Stimulated activated CD4-positive, alpha-beta T cell treated with anti-CD3 and anti-CD28 coated beads, Interleukin-2, amount 100 ng/mL, for 48 hours (primary cell): ENCODE data around the gene CD300A.
A peak's percentile ranks its signal among the peaks of the same experiment; 100 is the strongest.

Source experiments
- DNase-seq, 2 donors: peaks; one replicate each; pipeline ENCODE4 v3.0.0-alpha.2; 2020

Gene CD300A

DNA sequence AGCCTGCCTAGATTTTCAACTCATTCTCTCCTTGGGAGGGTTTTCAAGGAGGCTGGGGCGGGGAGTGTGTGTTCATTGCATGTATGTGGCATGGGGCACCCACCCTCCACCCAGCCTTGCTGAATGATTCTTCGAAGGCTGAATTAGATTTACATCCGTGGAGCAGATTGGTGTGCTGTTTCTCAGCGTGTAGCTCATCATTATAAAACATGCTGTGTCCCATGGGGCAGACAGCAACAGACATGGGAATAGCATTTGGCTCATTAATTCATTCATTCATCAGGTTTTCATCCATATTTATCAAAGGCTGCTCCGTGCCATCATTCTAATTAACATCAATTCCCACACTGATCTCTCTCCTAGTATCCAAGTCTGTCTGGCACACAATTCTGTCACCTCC lies 10.6 kb upstream of the CD300A start:
- no peak for DNase-seq

DNA sequence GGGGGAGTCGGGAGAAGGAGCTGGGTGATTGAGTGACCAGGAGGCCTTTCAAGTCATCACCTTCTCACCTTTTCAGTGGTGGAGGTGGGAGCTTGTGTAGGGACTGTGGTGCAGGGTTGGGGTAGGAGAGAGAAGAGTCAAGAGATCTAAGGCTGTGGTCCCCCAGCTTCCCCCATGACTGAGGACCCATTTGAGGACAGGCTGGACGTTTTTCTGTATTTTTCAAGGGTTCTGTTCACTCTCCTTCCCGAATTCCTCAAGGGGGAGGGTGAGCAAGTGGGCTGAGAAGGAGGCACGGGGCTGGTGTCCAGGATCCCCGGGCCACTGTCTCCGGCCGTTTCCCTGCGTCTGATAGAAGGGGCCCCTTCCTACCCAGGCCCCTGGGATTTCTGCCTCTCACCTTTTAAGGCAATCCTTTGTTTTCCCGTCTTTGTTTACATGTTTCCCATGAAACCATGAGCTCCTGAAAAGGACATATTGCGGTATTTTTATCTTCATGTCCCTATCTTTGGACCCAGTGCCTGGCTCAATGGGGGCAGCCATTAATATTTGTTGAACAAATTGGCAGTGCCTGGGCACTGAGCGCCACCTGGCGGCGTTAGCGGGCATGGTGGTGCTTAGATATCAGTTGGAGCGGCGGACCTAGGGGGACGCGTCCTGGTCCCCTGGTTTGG lies 9.2 kb upstream of the CD300A start:
- peak; percentile 74 to 75 for DNase-seq

DNA sequence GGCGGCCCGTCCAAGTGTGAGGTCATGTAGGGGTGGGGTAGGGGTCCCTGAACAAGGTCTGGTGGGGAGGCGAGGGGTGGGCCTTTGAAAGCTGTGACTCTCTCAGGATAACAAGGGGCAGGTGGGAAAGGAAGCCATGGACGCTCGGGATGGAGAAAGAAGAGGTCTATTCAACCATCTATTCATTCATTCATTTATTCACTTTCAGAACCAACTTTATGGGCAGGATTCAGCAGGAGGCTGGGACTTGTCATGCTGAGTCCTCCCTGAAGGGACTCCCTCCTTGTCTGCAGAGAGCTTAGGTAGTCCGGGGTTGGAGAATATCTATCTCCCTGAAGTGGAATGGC lies 8.6 kb upstream of the CD300A start:
- DNase-seq = no peak

DNA sequence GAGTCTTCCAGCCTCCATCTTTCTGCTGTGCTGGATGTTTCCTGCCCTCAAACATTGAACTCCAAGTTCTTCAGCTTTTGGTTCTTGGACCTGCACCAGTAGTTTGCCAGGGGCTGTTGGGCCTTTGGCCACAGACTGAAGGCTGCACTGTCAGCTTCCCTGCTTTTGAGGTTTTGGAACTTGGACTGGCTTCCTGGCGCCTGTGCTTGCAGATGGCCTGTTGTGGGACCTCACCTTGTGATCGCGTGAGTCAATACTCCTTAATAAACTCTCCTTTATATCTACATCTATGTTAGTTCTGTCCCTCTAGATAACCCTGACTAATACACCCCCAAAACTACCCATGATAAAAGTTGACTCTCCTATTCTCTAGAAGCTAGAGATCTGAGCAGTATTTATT lies 7.6 kb upstream of the CD300A start:
- no peak for DNase-seq

DNA sequence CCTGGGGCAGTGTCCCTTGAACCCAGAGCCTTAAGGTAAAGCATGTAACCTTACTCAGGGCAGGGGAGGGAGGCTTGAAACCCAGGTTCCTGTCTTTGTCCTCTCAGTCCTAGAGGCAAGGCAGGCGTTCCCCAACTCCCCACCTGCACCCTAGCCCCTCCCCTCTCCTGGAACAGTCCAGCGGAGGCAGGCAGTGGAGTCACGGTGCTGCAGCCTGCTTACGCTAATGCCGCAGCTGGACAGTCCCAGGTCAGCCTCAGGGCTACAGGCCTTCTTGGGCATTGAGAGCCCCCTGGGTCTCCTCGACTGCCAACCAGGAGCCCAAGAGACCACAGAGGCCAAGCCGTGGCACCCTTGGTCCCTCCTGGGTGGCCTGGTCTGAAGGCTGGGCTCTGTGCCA lies 6.8 kb upstream of the CD300A start:
- DNase-seq = no peak

DNA sequence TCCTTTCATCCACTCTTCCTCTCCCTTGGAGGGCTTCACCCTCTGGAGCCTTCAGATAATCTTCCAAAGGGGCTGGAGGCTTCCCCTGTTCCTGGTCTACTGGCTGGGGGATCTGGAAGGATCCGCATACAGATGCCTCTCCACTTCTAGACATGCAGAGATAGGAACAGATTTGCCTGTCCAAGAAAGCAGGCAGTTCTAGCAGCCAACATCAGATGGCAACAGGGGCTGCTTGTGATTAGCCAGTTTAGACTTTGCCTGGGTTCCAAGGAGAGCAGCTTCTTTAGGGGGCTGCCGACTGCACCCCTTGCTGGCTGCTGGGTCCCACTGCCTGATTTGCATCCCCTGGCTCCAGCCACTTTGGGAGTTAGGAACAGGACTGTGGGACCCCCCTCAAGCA lies 6.2 kb upstream of the CD300A start:
- DNase-seq = no peak

DNA sequence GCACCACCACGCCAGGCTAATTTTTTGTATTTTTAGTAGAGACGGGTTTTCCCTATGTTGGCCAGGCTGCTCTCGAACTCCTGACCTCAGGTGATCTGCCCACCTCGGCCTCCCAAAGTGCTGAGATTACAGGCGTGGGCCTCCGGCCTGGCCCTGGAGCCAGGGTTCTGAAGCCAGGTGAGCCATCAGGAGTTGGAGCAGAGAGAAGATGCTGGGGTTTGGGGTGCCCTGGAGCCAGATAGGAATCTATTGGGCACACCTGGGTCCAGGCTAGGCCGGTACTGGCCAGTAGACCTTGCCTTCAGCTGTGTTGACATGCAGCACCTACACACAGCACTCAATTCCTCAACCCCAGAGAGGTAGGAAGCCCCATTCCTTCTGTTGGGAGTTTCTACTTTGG lies 5.4 kb upstream of the CD300A start:
- DNase-seq = no peak

DNA sequence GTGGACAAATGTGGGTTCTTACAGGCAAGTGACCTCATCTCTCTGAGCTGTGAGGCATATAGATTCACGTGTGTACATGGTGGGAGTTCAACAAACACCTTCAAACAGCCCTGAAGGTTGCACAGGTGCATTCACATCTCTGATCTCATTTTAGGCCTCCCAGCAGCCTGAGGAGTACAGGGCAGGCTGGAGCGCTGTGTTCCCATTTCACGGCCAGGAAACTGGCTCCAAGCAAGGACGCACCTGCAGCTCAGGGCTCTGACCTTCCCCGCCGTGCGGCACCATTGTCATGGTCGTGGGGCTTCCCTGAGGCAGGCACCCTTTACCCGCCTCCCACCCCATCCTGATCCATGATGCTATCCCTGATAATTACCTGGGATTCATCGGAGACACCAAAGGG lies 4.8 kb upstream of the CD300A start:
- no peak for DNase-seq

DNA sequence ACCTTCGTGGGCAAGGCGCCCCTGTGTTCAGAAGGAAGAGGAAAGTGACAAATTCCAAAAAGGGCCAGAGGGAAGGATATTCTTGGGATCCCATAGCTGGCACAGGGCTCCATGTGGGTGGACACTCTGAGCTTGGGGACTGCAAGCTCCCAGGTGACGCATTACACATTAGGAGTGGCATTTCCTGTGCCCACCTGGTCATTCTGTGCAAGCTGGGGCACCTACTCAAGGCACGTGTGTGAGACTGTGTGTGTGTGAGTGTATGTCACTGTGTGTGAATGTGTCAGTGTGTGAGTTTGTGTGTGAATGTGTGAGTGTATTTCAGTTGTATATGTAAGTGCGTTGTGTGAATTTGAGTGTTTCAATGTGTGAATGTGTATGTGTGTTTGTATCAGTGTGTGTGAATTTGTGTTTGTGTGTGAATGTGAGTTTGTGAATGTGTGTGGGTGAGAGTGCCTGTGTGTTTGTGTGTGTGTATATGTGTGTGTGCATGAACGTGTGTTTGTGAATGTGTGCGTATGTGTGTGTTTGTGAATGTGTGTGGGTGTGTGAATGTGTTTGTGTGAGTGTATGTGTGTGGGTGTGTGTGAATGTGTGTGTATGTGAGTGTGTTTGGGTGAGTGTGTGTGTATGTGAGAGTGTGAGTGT lies 1.6 kb upstream of the CD300A start:
- DNase-seq = no peak

DNA sequence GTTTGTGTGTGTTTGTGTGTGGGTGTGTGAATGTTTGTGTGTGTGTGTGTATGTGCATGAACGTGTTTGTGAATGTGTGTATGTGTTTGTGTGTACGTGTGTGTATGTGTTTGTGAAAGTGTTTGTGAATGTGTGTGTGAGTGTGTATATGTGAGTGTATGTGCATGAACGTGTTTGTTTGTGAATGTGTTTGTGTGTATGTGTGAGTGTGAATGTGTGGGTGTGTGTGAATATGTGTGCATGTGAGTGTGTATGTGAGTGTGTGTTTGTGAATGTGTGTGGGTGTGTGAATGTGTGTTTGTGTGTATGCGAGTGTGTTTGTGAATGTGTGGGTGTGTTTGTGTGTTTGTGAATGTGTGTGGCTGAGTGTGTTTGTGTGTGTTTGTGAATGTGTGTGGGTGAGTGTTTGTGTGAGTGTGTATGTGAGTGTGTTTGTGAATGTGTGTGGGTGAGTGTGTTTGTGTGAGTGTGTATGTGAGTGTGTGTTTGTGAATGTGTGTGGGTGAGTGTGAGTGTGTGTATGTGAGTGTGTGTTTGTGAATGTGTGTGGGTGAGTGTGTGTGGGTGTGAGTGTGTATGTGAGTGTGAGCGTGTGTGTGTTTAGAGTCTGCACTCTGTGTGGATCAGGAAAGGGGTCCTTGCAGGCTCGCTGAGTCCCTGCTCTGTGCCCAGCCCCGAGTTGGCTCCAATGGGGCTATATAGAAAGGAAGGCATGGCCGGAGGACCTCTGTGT lies 890 bp upstream of the CD300A start:
- no peak for DNase-seq

DNA sequence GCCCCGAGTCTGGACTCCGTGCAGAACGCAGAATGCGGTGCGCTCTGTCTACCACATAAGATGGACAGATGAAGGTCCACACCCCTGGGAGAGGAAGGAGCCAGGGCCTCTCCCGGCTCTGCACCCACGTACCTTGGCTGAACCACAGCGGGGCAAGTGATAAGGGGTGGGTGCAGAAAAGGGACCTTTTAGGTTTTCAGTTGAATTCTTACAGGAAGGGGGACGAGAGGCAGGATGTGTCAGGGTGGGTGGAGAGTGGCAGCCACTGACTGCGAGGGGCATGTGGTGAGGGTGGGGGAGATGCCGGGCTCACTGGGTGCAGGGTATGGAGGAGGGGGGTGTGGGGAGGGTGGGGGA lies 372 bp downstream of the CD300A start:
- no peak for DNase-seq

DNA sequence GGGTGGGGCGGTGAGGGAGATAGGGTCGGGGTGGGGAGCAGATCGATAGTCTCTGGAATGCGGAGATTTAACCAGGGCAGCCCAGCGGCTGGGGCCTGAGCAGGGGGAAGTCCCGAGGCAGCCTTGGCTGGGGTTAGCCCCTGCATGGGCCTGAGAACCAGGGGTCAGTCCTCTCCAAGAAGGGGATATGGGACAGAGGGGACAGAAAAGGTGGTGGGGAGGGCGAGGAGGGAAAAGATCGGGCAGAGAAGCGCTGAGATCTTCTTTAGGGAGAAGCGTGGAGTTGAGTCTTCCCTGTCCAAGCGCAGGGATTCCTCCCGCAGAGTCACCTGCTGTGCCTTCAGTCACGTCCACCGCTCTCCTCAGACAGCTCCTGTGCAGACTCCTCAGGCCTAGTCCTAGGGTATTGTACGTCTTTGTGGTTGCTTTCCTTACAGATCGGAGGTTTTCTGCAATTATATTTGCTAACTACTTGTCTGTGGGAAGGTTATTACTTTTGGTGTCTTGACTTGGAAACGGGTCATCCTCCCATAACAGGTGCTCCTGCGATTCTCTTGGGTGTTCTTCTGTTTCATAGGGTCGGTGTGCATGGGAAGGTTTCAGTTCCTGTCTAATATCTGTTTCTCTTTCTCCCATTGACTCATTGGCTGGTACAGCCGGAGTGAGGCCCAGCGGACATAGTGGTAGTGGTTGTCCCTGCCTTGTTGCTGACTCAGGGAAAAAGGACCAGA lies 952 bp downstream of the CD300A start:
- no peak for DNase-seq

DNA sequence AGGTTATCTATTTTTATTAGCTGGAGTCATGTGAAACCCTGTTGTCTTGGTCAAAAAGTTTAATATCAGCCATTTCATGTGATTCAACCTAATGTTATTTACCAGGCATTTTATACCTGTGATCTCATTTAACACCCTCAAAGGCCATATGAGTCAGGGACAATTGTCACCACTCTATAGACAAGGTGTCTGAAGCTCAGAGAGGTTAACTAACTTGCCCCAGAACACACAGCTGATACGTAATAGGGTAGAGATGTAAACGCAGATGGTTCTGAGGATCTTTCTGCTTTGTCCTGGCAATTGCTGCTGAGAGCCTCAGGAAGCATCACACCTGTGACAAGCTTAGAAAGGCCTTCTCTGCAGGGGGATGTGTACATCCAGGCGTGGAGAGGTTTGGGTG lies 4.9 kb downstream of the CD300A start:
- no peak for DNase-seq

DNA sequence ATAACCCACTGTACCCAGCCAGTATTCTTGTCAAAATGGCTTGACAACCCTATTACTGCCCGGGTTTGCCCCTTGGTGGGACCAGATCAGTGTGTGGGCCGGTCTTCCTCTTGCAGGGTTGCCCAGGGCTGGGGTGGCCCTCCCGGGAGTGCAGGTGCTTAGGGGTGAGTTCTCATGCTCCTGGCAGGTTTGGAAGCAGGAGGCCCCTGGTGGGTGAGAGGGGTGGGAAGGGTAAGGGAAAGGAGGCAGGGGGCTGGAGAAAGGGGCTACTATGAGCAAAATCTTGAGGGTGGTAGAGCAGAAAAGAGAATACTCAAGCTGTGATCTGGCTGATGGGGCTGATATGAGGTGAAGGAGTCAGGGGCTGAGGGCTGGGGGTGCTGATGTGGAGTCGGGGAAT lies 6.5 kb downstream of the CD300A start:
- DNase-seq = no peak

DNA sequence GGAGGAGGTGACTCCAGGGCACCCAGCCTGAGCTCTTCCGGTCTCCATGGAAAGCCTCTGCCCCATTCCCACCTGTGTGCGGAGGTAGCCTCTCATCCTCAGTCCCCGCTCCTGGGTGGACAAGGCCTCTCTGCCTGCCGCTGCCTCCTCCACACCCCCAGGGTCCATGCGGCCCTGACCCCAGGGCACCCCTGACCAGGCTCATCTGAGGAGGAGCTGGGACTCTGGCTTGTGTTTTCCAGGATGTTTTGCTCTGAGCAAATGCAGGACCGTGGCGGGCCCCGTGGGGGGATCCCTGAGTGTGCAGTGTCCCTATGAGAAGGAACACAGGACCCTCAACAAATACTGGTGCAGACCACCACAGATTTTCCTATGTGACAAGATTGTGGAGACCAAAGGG lies 6.9 kb downstream of the CD300A start:
- no peak for DNase-seq

DNA sequence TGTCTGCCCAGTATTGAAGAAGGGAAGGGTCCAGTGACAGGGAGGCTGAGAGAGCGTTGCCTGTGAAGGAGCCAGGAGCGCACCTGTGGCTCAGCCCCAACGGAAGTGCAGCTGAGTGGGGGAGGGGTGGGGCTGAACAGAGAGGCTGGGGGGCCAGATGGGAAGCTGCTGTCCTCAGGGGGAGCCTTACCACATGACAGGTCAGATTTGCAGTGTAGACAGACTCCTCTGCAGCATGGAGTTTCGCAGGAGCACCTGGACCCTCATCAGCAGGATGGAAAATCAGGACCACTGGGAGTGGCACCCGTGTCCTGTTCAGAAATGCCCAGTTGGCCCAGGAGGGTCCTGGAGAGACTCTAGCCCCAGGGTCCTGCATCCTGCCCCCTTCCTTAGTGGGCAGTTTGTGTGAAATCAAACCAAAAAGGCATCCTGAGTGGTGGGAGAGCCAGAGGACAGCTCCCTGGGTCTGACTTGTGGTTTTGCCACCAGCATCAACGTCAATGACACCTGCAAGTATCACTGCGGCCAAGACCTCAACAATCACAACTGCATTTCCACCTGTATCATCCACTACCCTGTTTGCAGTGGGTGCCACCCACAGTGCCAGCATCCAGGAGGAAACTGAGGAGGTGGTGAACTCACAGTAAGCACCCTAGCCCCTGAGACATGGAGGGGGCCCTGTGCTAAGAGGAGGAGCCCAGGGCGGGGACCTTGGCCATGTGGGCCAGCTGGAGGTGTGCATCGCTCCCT lies 7.8 kb downstream of the CD300A start:
- DNase-seq = no peak

DNA sequence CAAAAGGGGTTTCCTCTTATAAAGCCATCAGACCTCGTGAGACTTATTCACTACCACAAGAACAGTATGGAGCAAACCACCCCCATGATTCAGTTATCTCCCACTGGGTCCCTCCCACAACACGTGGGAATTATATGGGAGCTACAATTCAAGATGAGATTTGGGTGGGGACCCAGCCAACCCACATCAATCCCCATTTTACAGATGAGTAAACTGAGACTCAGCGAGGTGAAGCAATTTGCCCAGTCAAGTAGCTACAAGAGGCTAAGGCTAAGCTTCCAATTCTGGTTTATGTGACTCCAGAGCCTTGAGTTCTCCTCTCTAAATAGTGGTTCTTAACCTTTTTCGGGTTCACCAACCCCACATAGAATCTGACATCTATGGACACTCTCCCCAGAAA lies 8.8 kb downstream of the CD300A start:
- no peak for DNase-seq

DNA sequence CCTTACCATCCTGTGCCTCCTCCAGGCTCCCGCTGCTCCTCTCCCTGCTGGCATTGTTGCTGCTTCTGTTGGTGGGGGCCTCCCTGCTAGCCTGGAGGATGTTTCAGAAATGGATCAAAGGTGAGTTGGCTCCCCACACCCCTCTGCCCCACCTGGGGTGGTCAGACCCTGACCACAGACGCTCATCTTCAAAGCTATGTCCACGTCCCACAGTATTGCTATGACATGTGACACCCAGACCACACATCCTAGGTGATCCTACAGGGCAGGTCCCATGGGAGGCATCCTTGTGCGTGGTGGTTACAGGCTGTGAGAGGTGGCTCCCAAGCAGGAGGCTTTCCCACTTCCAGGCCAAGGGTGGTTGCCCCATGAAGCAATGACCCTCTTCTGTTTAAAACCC lies 11.0 kb downstream of the CD300A start:
- no peak for DNase-seq

DNA sequence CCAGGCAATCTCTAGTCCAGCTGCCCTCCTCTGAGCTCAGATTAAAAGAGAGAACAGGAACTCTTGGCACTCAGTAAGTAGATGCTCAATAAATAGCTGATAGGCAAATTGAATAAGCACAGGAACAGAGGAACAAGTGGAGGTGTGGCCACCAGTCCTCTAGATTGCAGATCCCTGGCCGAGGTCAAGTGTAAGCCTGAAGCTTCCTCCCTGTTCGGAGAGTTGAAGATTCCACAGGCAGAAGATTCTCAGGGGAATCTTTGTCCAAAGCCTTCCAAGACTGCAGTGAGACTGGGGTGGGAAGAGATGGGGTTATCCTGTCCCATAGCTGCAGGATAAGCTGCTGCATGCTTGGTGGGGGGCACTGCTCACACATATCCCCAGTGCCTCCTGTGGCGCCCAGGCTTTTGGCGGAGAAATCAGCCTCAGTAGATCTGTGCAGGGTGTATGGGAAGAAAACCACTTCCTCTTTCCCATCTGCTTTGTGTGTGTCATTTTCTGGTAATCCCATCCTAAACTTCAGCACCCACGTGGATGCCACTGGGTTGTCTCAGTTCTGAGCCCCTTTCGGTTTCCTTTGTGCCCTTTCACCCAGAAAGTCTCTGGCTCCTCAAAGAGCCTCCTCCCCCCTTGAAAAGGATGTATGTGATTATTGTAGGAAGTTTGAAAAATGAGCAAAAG lies 12.1 kb downstream of the CD300A start:
- no peak for DNase-seq

DNA sequence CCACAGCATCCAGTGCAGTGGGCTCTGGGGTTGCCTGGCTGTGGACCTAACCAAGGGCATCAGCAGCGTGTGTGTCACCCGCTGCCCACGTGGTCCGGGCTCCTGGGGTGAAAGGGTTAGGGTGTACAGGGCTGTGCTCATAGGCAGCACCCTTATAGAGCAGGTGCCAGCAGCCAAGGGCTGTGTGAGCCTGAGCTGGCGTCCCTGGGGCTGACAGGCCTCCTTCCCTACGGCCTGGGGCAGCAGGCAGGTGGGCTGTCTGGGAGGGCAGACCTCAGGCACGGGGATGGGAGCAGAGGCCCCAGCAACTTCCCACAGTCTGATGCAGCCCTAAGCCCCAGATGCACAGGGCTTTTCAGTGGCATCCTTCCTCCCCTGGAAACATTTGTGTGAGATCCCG lies 13.9 kb downstream of the CD300A start:
- no peak for DNase-seq

DNA sequence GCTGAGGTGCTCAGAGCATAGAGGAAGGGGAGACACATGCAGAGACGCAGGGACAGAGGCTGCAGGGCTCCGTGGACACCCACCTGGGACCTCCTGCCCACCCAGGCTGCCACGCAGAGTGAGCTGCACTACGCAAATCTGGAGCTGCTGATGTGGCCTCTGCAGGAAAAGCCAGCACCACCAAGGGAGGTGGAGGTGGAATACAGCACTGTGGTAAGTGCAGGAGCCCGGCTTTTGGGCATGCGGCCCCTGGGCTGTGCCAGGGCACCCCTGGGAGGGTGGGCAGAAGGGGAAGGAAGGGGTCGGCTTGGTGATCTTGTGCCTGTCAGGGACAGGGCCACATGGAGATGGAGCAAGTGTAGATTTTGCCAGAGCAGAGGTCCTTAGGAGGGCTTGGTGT lies 15.2 kb downstream of the CD300A start:
- no peak for DNase-seq

DNA sequence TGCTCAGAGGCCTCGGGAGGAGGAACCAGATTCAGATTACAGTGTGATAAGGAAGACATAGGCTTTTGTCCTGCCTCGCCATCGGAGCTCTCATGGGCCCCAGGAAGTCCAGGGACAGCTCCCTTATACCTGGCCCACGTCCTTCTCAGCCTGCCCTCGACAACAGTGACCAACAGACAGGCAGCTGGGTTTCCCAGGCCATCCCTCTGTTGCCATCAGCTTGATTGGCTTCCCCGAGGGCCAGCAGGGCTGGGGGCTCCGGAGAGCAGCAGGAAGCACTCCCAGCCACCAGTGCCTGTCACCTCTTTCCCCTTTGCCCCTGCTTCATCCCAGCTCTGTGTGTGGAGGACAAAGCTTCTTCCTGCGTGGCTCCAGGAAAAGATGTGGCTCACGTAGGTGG lies 17.6 kb downstream of the CD300A start:
- no peak for DNase-seq
